Measurements from ENCODE around the gene SPHK2. TPM values are rescaled to one million over a fixed set of nuclear protein-coding genes. Genes with fewer than 3 reads are reported as not detected.

The SPHK2 gene, protein sequence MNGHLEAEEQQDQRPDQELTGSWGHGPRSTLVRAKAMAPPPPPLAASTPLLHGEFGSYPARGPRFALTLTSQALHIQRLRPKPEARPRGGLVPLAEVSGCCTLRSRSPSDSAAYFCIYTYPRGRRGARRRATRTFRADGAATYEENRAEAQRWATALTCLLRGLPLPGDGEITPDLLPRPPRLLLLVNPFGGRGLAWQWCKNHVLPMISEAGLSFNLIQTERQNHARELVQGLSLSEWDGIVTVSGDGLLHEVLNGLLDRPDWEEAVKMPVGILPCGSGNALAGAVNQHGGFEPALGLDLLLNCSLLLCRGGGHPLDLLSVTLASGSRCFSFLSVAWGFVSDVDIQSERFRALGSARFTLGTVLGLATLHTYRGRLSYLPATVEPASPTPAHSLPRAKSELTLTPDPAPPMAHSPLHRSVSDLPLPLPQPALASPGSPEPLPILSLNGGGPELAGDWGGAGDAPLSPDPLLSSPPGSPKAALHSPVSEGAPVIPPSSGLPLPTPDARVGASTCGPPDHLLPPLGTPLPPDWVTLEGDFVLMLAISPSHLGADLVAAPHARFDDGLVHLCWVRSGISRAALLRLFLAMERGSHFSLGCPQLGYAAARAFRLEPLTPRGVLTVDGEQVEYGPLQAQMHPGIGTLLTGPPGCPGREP
- 14.1 and 14.8 TPM in 2 replicates for polyA plus RNA-seq (2012; rRNA removed)
- 6.1 and 8.8 TPM in 2 replicates for polyA plus RNA-seq (2012; cell fraction: cytosol; rRNA removed)
- 42.4 and 44.9 TPM in 2 replicates for polyA plus RNA-seq (2012; cell fraction: nucleus; rRNA removed)

DNA sequence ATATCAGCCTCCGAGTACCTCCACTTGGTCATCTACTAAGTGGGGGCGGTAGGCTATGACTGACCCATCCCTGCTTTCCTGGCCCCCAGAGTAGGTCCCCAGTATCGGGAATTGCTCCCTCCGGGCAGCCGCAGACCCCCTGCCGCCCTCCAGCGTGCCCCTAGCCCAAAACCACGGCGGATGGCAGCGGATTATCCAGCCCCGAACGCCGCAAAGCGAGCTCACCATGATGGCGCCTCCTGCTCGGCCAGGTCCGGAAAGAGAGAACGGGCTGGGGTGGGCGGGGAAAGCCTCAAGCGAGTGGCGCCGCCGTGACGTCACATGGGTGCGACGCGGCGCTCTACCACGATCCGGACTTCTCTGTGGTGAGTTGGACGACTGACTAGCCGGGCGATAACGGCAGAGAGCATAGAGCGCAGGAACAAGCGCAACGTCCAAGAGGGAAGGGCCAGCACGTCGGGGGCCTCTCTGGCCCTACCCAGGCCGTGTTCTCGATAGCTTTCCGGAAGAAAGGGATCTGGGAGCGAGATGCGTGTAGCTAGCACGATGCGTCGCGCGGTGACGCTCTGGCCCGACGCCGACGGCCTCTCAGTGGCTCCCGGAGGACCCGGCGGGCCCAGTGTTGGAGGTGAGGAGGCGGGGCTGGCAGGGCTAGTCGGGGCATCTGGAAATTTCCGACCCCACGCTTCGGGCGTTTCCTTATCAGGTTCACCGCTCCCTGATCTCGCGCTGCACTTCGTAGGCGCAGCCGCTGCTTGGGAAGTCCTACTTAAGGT is at the start of gene SPHK2, which contains the start of gene RPL18:
Gene SPHK2 (plus strand): TSS at position 591 of the 776 bp plus-strand sequence. CDS start 1,009 bp downstream, outside the sequence.
Gene RPL18 (minus strand): TSS at position 263 of the 776 bp plus-strand sequence. CDS start 35 bp downstream, at position 228.
- Histone ChIP-seq H3K4me2 (peak within 1 kb of the TSS; percentile 91), H3K4me3 (ENCODE audit: low read depth in 2 of 2, low read length in 1 of 2) (peak within 1 kb of the TSS; percentile 93 to 99), H2AFZ (ENCODE audit: low read depth) (peak within 1 kb of the TSS; percentile 36), H3K9me3 (no peaks in the 10 kb centered on the region), H3K36me3 (replicated peaks in 1 of 2; ENCODE audit: control insufficient read depth in 1 of 2, insufficient read depth in 2 of 2, low read length in 1 of 2) (peaks cover 32 to 33% of the 10 kb centered on the region in 2 experiments), H3F3A (replicated peaks; ENCODE audit: insufficient read depth) (peaks cover 56% of the 10 kb centered on the region), H3K9me2 (no peaks in the 10 kb centered on the region), H3K27me3 (ENCODE audit: insufficient read depth) (no peaks in the 10 kb centered on the region), H3K27ac (ENCODE audit: low read depth in 2 of 2, low read length in 1 of 2) (peak within 1 kb of the TSS; percentile 74 to 92), H4K20me1 (ENCODE audit: insufficient read depth) (peaks cover 39% of the 10 kb centered on the region), H3K79me2 (ENCODE audit: insufficient read depth) (peaks cover 38% of the 10 kb centered on the region), H3K9ac (peak within 1 kb of the TSS; percentile 99), H3K4me1 (ENCODE audit: control insufficient read depth in 1 of 2, insufficient read depth in 2 of 2, low read depth in 1 of 2, low read length in 1 of 2) (peaks cover 15 to 41% of the 10 kb centered on the region in 2 experiments; a peak in 3 of 4 replicates)
- ChIA-PET POLR2A (interaction anchor here (0.6 to 1.4 kb wide), 12 partner anchors 8 to 176 kb away, joined by 3 to 17 read pairs (median 3); partner anchors contain the start of gene CA11), CTCF (interaction anchor here (1.0 to 3.7 kb wide), 3 partner anchors 11 to 35 kb away, joined by 3 to 26 read pairs (median 5); no protein-coding TSS in a partner anchor)
- WGBS (ENCODE audit: low lambda C conversion rate): under 1% methylated on average over 25 of the region's 69 CpGs
- peak; percentile 97 for DNase-seq
- TF ChIP-seq, protein P1, sequence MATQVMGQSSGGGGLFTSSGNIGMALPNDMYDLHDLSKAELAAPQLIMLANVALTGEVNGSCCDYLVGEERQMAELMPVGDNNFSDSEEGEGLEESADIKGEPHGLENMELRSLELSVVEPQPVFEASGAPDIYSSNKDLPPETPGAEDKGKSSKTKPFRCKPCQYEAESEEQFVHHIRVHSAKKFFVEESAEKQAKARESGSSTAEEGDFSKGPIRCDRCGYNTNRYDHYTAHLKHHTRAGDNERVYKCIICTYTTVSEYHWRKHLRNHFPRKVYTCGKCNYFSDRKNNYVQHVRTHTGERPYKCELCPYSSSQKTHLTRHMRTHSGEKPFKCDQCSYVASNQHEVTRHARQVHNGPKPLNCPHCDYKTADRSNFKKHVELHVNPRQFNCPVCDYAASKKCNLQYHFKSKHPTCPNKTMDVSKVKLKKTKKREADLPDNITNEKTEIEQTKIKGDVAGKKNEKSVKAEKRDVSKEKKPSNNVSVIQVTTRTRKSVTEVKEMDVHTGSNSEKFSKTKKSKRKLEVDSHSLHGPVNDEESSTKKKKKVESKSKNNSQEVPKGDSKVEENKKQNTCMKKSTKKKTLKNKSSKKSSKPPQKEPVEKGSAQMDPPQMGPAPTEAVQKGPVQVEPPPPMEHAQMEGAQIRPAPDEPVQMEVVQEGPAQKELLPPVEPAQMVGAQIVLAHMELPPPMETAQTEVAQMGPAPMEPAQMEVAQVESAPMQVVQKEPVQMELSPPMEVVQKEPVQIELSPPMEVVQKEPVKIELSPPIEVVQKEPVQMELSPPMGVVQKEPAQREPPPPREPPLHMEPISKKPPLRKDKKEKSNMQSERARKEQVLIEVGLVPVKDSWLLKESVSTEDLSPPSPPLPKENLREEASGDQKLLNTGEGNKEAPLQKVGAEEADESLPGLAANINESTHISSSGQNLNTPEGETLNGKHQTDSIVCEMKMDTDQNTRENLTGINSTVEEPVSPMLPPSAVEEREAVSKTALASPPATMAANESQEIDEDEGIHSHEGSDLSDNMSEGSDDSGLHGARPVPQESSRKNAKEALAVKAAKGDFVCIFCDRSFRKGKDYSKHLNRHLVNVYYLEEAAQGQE (IDR thresholded peaks at IDR 0.05; ENCODE audit: low read depth, low read length): peak; percentile 71; the same call in 1 of the 2 replicates
- TF ChIP-seq FOXM1 (IDR thresholded peaks at IDR 0.05; ENCODE audit: low read depth) (no peak), MEF2A (IDR thresholded peaks at IDR 0.05; ENCODE audit: borderline replicate concordance, low read depth) (peak; percentile 15; the same call in 1 of the 2 replicates), ELF1 (IDR thresholded peaks at IDR 0.05) (peak; percentile 98), RAD21 (IDR thresholded peaks at IDR 0.05; ENCODE audit: low read length) (0 out of 2 replicates have a peak, but pooled peaks have one; percentile 14), POLR2AphosphoS5 (IDR thresholded peaks at IDR 0.05; ENCODE audit: low read depth, low read length) (peak; percentile 98), CHD2 (IDR thresholded peaks at IDR 0.05; ENCODE audit: low read length, partially characterized antibody) (peak; percentile 76), TCF12 (IDR thresholded peaks at IDR 0.05) (peak; percentile 10; the same call in 1 of the 2 replicates), JUND (IDR thresholded peaks at IDR 0.05) (no peak), EP300 (IDR thresholded peaks at IDR 0.05; ENCODE audit: borderline replicate concordance in 1 of 2, low read depth in 1 of 2, low read length in 1 of 2) (peak; percentile 31 to 62; a peak in 1 of 4 replicates), NFIC (IDR thresholded peaks at IDR 0.05; ENCODE audit: borderline replicate concordance) (no peak), RCOR1 (IDR thresholded peaks at IDR 0.05; ENCODE audit: low read length) (peak; percentile 93), YY1 (IDR thresholded peaks at IDR 0.05; ENCODE audit: low read depth) (peak; percentile 90), FOSL2 (IDR thresholded peaks at IDR 0.05; ENCODE audit: borderline replicate concordance, low read depth) (no peak; the same call in 1 of the 2 replicates), GABPA (IDR thresholded peaks at IDR 0.05; ENCODE audit: low read depth) (peak; percentile 95), SIN3A (IDR thresholded peaks at IDR 0.05; ENCODE audit: borderline replicate concordance, low read depth, low read length) (0 out of 2 replicates have a peak, but pooled peaks have one; percentile 57)
- TF ChIP-seq, protein P2, sequence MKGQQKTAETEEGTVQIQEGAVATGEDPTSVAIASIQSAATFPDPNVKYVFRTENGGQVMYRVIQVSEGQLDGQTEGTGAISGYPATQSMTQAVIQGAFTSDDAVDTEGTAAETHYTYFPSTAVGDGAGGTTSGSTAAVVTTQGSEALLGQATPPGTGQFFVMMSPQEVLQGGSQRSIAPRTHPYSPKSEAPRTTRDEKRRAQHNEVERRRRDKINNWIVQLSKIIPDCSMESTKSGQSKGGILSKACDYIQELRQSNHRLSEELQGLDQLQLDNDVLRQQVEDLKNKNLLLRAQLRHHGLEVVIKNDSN (IDR thresholded peaks at IDR 0.05; ENCODE audit: borderline replicate concordance, low read depth): no peak
- TF ChIP-seq, protein P3, sequence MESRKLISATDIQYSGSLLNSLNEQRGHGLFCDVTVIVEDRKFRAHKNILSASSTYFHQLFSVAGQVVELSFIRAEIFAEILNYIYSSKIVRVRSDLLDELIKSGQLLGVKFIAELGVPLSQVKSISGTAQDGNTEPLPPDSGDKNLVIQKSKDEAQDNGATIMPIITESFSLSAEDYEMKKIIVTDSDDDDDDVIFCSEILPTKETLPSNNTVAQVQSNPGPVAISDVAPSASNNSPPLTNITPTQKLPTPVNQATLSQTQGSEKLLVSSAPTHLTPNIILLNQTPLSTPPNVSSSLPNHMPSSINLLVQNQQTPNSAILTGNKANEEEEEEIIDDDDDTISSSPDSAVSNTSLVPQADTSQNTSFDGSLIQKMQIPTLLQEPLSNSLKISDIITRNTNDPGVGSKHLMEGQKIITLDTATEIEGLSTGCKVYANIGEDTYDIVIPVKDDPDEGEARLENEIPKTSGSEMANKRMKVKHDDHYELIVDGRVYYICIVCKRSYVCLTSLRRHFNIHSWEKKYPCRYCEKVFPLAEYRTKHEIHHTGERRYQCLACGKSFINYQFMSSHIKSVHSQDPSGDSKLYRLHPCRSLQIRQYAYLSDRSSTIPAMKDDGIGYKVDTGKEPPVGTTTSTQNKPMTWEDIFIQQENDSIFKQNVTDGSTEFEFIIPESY (IDR thresholded peaks at IDR 0.05; ENCODE audit: borderline replicate concordance, low read depth): peak; percentile 82; the same call in 1 of the 2 replicates
- TF ChIP-seq, protein P4, sequence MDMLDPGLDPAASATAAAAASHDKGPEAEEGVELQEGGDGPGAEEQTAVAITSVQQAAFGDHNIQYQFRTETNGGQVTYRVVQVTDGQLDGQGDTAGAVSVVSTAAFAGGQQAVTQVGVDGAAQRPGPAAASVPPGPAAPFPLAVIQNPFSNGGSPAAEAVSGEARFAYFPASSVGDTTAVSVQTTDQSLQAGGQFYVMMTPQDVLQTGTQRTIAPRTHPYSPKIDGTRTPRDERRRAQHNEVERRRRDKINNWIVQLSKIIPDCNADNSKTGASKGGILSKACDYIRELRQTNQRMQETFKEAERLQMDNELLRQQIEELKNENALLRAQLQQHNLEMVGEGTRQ (IDR thresholded peaks at IDR 0.05; ENCODE audit: borderline replicate concordance, low read depth, low read length): 0 out of 2 replicates have a peak, but pooled peaks have one; percentile 31
- TF ChIP-seq, protein P5, sequence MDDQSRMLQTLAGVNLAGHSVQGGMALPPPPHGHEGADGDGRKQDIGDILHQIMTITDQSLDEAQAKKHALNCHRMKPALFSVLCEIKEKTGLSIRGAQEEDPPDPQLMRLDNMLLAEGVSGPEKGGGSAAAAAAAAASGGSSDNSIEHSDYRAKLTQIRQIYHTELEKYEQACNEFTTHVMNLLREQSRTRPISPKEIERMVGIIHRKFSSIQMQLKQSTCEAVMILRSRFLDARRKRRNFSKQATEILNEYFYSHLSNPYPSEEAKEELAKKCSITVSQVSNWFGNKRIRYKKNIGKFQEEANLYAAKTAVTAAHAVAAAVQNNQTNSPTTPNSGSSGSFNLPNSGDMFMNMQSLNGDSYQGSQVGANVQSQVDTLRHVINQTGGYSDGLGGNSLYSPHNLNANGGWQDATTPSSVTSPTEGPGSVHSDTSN (IDR thresholded peaks at IDR 0.05): peak; percentile 51; the same call in 1 of the 2 replicates

All from SK-N-SH (cell line).